NOMO-1 (cell line): ENCODE results near the gene SPOCD1.

Experiments used
- DNase-seq, 2 experiments: peaks; one replicate each; lab custom pipeline; 2025; ENCODE audit not compliant: unreplicated experiment in 2 of 2; lab: John Stamatoyannopoulos, UW

SPOCD1 gene

DNA sequence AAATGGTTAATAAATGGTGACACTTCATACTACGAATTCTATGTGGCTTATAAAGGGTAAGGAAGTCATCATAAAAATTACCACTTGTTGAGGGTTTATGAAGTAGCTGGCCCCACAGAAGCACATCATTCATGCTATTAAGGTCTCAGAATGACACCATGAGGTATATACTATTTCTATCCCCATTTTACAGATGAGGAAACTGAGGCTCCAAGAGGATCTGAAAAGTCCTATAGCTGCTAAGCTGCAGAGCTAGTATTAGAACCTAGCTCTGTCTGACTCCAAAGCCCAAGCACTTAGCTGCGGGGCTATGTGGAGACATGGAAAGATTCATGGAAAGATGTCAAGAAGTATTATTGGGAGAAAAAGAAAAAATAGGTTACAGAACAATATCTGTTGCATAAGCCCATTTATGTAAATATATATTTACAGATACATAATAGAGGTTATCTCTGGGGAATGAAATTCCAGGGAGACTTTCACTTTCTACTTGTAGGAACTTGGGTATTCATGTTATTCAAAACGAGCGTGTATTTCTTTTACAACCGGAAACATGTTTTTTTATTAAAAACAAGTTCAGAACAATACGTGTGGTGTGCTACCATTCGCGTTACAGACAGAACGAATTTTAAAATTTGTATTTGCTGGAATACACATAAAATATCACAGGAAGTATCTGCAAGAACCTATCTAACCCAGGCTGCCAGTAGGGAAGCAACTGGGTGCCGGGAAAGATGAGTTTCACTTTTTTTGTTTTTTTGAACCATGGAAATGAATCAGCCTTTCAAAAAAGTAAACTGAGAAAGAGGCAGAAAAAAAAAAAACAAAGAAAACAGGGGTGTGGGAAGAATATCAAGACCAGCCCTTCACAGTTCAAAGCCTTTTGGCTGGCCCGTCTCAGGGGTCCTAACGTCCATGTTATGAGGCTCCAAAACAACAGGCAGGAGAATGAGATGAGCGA lies 13.4 kb downstream of the SPOCD1 start:
- no peak for DNase-seq

DNA sequence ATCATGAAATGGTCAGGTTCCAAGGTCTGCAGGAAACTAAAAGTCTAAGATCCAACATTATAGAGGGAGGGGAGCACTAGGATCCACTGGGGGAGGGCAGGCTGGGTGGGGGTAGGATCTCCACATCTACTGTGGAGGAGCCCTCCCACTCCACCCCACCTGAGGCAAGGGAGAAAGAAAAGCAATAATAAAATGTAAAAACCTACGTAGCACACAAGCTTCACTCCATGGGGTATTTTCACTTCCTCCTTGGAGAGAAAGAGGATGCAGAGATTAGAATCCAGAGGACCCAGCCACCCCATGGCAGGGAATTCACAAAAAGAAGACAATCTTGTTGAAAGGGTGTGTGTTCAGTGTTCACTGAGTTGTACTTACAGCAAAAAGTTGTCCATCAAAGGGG lies 14.4 kb downstream of the SPOCD1 start:
- peak; percentile 22 to 69 for DNase-seq

DNA sequence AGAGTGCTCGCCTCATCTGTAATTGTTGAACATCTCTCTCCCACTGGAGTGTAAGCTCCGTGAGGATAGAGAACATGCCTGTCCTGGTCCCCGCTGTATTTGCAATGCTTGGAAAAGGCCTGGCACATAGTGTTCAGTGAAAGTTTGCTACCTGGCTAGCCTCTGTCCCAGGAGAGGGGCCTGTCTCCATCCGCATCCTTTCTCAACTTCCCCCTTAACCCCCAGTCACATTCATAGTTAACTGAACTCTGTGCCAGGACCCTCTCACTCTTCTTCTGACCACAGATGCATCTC lies 15.2 kb downstream of the SPOCD1 start:
- DNase-seq = no peak

DNA sequence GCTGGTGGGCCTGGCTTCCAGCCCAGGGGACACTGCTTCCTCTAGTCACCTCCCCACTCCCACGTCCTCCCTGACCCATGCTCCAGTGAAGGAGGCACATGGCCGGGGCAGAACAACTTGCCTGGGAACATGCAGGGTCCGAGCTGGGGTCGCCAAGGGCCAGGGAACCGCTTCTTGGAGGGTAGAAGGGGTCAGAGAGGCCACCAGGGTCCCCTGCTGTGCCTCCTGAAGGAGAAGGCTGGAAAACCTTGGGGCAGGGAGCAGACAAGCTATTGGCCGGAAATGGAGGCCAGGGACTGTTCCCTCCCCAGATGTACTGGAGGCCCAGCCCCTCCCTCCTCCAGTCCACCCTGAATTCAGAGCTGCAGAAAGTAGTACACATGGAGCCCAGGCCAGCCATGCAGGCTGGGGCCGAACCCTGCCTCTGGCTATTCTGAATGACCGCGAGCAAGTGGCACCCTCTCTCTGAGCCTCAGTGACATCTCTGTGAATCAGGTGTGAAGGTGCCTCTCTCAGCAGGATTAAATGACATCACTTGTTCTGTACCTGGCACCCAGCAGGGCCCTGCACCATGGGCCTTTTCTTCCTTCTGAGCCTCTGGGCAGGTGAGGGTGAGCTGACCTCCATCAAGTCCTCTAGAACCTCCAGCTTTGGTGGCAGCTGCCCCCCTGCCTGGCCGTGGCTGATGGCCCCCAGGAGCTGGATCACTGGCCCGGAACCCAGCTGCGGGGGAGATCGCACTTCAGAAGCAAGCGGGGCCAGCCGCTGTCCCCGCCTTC lies 15.7 kb downstream of the SPOCD1 start:
- DNase-seq = no peak

DNA sequence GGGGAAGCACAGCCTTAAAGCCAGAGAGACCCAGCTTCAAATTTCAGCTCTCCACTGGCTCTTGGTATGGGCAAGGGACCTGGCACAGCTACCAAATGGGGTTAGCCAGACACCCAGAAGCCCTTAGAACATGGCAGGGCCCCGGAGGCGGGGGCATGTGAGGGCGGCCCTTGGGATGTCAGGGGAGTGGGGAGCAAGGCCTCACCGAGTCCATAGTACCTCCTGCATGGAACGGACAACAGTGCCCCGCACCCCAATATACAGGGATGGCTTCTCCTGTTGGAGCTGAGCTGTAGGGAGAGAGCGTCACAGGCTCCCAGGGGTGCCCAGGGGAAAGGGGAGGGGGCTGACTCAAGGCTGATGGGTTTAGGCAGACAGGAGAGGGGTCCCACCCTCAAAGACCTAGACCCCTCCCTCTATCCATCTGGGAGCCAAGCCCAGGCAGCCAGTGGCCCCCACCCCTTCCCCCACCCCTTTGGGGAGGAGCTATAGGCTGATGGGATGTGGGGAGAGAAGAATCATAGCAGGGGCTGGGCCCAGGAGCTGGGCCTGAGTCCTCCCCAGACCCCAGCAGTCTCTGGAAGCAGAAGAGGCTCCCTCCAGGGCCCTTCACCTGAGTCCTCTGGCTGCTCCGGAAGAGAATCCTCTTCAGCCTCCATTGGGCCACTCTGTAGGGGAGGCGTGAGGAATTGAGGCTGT lies 16.5 kb downstream of the SPOCD1 start:
- no peak for DNase-seq

DNA sequence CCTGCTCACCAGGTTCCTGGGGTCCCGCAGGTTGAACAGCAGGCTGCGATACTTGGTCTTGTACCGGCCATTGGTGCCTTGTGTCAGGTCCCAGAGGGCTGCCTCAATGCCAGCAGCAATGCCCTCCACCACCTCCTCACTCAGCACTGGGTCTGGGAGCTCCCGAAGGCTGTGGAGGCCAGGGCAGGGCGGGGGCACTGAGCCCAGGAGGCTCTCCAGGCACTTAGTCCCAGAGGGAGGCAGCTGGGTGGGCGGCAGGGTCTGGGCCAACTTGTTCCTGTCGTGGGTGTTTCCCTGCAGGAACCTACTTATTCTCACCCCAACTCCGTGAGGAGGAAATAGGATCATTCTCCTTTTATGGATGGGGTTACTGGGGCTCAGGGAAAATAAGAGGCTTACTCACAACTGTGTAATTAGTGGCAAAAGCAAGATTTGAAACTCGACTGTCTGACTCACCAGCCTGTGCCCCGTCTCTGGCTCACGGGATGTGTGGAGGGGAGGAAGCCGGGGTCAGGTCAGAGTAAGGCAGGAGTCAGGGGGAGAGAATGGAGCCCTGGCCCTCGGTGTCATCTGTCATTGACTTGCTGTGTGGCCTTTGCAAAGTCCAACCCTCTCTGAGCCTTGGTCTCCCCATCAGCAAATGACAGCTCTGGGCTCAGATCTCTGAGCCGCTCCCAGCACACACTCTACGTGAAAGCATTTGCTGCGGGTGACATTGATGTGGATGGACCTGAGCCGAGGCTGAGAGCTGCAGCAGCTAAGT lies 17.2 kb downstream of the SPOCD1 start:
- DNase-seq = peak in 1 of 2 experiments; percentile 21

DNA sequence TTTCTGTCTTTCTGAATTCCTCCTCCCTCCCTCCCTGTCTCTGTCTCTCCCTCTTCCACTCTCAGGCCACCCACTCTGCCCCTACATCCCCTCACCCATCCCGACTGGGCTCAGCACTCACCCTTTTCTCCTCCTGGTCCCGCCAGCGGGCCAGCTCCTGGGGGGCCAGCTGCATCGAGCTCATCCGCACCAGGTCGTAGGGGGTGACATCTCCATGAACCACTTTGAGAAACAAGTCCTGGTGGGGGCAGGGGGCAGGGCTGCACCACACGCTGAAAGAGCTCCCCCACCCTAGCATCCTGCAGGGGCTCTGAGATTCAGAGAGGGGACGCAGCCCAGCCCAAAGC lies 17.8 kb downstream of the SPOCD1 start:
- DNase-seq = no peak

DNA sequence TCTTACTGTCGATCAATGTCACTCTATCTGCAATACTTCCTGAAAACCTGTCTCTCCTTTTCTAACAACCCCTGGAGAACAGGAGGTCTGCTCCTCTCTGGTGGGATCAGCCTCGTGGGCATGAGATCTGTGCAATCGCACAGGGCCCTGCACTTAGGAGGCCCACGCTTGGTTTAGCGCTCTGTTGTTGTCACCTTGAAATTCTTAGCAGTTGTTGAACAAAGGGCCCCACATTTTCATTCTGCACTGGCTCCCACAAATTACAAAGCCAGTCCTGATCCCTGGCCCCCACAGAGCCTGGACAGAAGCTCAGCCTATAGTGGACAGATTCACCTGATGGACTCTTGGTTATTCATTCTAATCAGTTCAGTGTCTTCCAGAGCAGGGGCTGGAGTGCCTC lies 18.6 kb downstream of the SPOCD1 start:
- DNase-seq = no peak

DNA sequence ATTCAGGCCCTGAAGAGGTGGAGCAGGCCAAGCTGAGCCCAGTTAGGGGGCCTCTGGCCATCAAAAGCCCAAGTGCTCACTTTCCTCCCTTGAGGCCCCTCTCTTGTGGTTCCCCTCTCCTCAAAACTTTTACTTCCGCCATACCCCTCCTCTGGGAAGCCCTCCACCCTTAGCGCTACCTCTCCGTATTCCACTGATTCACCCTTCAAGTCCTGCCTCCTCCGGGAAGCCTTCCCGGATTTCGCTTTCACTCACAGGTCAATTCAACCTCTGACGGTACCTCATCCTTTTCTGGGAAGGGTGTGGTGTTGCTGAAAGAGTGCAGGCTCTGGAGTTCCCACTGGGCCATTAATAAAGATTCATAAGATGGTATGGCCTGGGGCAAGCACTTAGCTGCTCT lies 19.1 kb downstream of the SPOCD1 start:
- DNase-seq = no peak

DNA sequence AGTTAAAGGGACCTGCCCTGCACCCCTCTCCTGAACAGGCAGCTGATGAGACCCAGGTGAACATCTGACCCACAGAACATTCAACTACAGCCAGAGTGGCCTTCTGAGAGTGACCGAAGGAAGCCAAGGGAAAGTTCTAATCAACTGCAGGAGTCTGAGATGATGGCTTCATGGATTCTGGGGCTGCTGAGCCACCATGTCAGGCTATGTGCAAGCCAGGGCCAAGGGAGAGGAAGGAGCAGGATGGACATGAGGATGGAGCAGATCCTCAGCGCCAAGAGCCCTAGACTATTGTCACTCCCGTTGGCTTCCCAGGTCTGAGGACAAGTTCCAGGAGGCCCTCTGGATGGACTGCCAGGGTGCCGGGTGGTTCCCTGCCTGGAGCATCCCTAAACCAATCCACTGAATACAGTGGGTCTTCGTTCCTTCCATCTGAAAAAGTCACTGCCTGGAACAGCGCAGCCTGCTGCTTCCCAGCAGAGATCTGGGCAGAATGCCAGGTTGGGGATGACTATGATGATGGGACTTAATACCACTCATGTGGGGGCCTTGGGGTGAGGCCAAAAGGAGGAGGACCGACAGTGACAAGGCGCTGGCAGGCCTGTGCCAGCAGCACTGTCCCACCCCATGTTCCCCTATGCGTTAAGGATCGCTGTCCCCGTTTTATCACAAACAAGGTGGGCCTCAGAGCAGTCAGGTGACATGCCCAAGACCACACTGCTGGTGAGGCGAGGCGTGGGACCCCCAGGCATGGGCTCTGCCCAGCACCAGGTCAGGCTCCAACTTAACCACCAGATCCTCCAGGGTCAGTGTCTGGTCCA lies 19.8 kb downstream of the SPOCD1 start:
- no peak for DNase-seq

DNA sequence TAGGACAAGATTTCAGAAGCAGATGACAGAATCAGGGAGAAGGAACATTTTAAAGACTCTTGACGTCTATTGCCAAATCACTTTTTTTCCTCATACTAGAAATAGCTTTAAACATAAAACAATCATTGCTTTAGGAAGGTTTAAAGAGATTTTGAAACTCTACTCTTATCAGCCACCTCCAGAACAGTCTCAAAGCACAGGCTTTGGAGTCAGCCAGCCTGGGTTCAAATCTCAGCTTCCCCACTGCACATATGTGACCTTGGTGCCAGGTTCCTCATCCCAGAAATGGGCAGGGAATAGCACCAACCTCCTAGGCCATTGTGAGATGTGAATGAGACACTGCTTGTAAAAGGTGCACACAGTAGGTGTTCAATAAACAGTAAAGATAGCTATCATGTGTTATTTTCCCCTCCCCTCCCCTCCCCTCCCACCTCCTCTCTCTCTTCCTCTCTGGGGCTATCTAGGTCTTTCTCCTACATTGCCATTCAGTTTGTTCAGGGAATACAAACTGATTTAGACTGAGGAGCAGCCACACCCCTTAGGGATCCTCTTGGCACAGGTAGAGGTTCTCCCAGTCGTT lies 20.6 kb downstream of the SPOCD1 start:
- DNase-seq = no peak

DNA sequence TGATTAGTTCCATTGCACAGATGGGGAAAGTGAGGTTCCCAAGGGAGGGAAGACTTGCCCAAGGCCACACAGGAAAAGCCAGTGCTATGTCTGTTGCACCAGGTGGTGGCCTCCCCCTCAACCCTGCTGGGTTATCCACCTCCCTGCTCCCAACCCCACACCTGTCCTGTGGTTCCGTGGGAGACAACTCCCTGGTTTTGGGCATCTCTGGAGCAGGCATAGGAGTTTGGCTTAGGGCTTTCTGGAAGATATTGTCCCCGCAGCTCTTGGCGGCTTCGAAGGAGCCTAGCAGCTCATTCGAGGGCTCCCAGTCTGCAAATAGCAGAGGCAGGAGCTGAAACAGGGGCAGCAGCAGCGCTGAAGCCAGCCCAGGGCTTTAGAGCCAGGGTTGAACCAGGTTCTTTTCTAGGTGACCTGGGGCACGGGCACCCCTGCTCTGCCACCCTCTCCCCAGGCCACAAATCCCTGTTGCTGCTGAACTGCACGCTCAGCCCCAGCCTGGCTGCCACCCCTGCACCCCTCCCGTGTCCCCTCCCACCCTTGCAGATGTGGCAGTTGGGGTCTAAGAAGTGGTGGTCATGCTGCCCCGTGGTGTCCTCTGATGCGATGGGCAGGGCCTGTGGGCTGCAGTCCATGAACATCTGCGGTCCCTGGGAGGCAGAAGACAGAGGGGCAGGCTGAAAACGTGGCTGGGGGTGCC lies 22.1 kb downstream of the SPOCD1 start:
- no peak for DNase-seq

DNA sequence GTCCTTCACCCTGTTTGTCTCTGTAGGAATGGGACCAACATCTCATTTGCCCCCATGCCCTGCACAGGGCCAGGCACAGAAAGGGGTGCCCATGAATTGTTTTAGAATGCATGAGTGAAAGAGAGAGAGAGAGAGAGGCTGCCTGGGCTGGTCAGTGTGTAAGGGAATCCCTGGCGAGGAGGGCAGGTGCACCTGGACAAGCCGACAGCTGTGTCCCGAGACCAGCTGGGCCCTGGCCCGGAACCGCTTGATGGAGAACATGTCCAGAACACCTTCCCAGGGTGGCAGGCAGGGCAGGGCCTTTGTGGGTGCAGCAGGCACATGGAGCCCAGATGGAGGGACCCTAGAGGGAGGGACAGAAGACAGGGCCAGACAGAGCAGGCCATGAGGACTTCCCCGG lies 22.7 kb downstream of the SPOCD1 start:
- no peak for DNase-seq

DNA sequence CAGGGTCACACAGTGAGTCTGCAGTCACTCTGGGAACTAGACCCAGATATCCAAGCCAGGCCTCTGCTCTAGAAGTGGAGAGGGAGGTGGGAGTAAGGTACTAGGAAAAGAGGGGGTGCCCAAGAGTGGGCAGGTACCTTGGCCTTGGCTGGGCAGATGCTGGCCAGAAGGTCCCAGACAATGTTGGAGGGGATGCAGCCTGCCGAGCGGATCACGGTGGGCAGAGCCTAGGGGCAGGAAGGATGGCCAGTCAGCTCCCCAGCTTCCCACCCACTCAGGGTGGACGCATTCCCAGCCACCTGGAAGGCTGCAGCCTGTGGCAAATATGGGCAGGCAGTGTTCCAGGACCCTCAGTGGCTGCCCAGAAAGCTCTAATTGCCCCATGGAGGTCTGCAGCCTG lies 23.3 kb downstream of the SPOCD1 start:
- DNase-seq = no peak

DNA sequence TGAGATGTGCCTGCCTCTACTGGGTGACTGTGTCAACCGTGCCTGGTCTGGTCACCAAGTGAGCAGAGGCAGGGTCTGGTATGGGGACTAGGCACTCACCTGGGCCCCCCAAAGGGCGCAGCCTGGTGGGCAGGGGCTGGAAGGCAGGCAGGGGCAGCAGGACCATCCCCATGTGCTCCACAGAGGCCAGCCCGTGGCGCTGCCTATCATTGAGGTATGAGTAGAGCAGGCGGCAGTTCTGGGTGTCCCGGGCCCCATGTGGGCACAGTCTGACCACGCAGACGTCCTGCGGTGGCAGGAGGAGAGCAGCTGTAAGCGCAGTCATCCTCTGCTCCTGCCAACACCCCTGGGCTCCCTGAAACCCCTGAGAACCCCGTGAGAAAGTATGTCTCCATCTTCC lies 23.7 kb downstream of the SPOCD1 start:
- no peak for DNase-seq

DNA sequence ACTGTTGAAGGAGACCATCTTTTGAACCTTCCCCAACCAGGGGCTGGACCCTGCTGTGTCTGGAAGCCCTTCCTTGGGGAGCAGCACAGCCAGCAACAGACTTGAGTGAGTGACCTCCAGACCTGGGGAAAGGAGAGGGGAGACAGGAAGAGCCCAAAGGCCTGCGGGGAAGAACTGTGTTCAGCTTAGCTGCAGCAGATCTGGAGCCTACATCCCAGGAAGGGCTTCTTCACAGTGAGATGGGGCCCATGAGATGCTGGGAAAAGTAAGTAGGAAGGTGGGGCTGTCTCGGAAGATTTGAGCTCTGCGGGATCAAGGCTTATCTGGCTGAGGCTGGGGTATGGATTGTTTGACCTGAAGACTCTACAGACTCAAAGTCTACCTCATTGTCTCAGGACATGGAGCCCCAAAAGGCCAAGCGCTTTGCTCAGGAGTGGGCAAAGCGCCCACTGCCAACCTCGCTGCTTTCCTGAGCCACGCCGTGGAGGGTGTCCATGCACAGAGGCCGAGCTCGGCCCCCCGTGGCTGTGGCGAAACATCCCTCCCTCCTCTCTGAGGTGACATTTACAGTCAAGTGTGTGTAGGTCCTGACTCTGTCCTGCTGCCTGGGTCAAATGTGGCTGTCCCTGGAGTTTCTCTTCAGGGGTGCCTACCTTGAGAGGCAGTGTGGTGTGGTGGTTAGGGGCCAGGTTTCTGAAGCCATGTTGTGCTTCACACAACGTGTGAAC lies 24.5 kb downstream of the SPOCD1 start:
- no peak for DNase-seq

DNA sequence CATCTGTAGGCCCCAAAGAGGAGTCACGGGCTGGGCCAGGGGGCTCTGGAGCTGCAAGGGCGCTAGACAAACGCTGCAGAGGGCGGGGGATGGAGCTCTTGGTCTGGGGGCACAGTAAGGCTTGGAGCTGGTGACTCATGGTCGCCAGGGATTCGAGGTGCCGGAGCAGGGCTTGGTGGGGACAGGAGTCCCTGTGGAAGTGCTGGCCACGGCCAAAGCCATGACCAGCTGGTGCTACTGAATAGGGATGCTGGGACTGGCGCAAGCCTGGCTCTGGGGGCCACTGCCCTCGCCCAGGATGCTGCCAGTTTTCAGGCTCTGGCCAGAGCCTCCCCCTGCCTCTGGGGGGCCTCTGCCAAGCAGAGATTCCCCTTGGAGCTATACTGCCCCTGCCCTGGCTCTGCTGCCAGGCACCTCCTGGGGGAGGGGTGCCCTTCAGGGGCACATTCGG lies 25.2 kb downstream of the SPOCD1 start:
- no peak for DNase-seq

DNA sequence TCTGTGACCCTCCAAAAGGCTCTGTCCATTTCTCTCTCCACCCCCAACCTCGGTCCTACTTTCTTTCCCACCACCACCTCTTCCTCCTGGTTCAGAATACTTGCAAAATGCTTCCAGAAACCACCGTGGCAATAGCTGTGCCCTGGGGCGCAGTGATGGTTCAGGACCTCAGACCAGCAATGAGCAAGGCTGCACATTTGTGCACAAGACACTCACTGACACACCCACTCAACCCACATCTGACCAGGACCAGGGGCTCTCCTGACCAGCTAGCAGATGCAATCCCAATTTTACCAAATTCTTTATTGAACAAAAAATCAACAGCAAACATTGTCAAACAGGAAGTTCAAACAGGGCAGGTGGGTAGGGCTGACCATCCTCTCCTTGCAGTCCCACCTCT lies 25.7 kb downstream of the SPOCD1 start:
- DNase-seq = no peak
